COLO668 (cell line): ENCODE data around the gene ECHDC3.

Experiments
- DNase-seq: peaks from one replicate; lab custom pipeline; 2025; ENCODE audit not compliant: unreplicated experiment; lab: John Stamatoyannopoulos, UW

The ECHDC3 gene

GRCh38 chr10:11775412-11775811, 33.2 kb downstream of the ECHDC3 start:
- no peak for DNase-seq

GRCh38 chr10:11776080-11776479, 33.9 kb downstream of the ECHDC3 start:
- DNase-seq: no peak

GRCh38 chr10:11781114-11781513, 38.9 kb downstream of the ECHDC3 start:
- no peak for DNase-seq

GRCh38 chr10:11782793-11783557, 40.8 kb downstream of the ECHDC3 start:
- DNase-seq: no peak

- DNase-seq: no peak
These were observed 41.3 kb downstream of the ECHDC3 start for GRCh38 chr10:11783558-11783865.

- DNase-seq: no peak
These were observed 45.2 kb downstream of the ECHDC3 start for GRCh38 chr10:11787374-11787773.

GRCh38 chr10:11787846-11788245, 45.7 kb downstream of the ECHDC3 start:
- no peak for DNase-seq

- DNase-seq: no peak
These were observed 47.1 kb downstream of the ECHDC3 start for GRCh38 chr10:11789306-11789705.

GRCh38 chr10:11789956-11790355, 47.8 kb downstream of the ECHDC3 start:
- DNase-seq: no peak

GRCh38 chr10:11793762-11794479, 51.7 kb downstream of the ECHDC3 start:
- DNase-seq: no peak

GRCh38 chr10:11794566-11794965, 52.4 kb downstream of the ECHDC3 start:
- no peak for DNase-seq

GRCh38 chr10:11795101-11795920, 53.1 kb downstream of the ECHDC3 start:
- DNase-seq: no peak

GRCh38 chr10:11796474-11796873, 54.3 kb downstream of the ECHDC3 start:
- DNase-seq: no peak

- DNase-seq: no peak
These were observed 55.1 kb downstream of the ECHDC3 start for GRCh38 chr10:11797281-11797680.

- no peak for DNase-seq
These were observed 55.9 kb downstream of the ECHDC3 start for GRCh38 chr10:11797847-11798633.

GRCh38 chr10:11798845-11799735, 56.9 kb downstream of the ECHDC3 start:
- no peak for DNase-seq

- no peak for DNase-seq
These were observed 57.5 kb downstream of the ECHDC3 start for GRCh38 chr10:11799736-11800080.

- DNase-seq: no peak
These were observed 62.2 kb downstream of the ECHDC3 start for GRCh38 chr10:11804336-11804735.

- no peak for DNase-seq
These were observed 63.6 kb downstream of the ECHDC3 start for GRCh38 chr10:11805792-11806191.

- DNase-seq: no peak
These were observed 64.5 kb downstream of the ECHDC3 start for GRCh38 chr10:11806706-11807105.
